HEK293 (cell line): ENCODE results near the gene C2CD4C.
"Not testable (repeated sequence)": the region's sequence is repeated elsewhere in the genome, so short reads cannot be mapped to it uniquely, and the experiment has no call there.

Experiments
- CTCF ChIA-PET: fragments of 350-600 bp; formaldehyde crosslinking; extraction: SDS; loops from one replicate; lab custom pipeline; 2021; ENCODE audit warnings: antibody characterized with exemption; lab: Yijun Ruan, JAX
- POLR2A ChIA-PET: fragments of 300-600 bp; formaldehyde crosslinking; extraction: SDS; loops from one replicate; lab custom pipeline; 2020; ENCODE audit warnings: antibody characterized with exemption, inconsistent platforms; lab: Yijun Ruan, JAX
- H3K27ac ChIP-seq: fragments of 200-500 bp; sonication (Bioruptor generic); 2 replicates; pipeline ENCODE4 v1.5.1; 2014; ENCODE audit warnings: low read depth, low read length, control low read depth, inconsistent platforms; ENCODE audit errors: extremely low read depth
- H3K36me3 ChIP-seq, 2 experiments: fragments of 200-500 bp in 1 of 2; sonication (Bioruptor generic) in 1 of 2; 1 replicate in 1 of 2; 2 replicates in 1 of 2; pipeline ENCODE4 v1.5.1; 2014 to 2017; ENCODE audit warnings: inconsistent platforms in 2 of 2, low read length in 2 of 2; ENCODE audit not compliant: control insufficient read depth in 2 of 2, insufficient read depth in 1 of 2
- H3K4me1 ChIP-seq: fragments of 200-500 bp; sonication (Bioruptor generic); 2 replicates; pipeline ENCODE4 v1.5.1; 2014; ENCODE audit warnings: mild to moderate bottlenecking, low read length, inconsistent platforms; ENCODE audit not compliant: control insufficient read depth, insufficient read depth
- H3K4me3 ChIP-seq: 2 replicates; pipeline ENCODE4 v1.5.1; 2011; ENCODE audit warnings: low read depth, mild to moderate bottlenecking, control low read depth, low read length, moderate library complexity
- H3K9me3 ChIP-seq: fragments of 200-500 bp; sonication (Bioruptor generic); 2 replicates; pipeline ENCODE4 v1.5.1; 2014; ENCODE audit warnings: low read depth, low read length, inconsistent platforms; ENCODE audit not compliant: control insufficient read depth, insufficient read depth
- EGR2 ChIP-seq: fragments of 450-650 bp; formaldehyde crosslinking; IDR thresholded peaks from 2 replicates; pipeline ENCODE4 v1.5.1; 2016; ENCODE audit warnings: low read depth, missing biosample characterization, missing genetic modification characterization
- SP7 ChIP-seq: fragments of 450-650 bp; formaldehyde crosslinking; IDR thresholded peaks from 2 replicates; pipeline ENCODE4 v1.5.1; 2016; ENCODE audit warnings: missing biosample characterization, missing genetic modification characterization
- YY2 ChIP-seq: fragments of 450-650 bp; formaldehyde crosslinking; IDR thresholded peaks from 2 replicates; pipeline ENCODE4 v1.5.1; 2016; ENCODE audit warnings: missing biosample characterization, missing genetic modification characterization
- ZFHX2 ChIP-seq: fragments of 450-650 bp; formaldehyde crosslinking; conservative IDR thresholded peaks from 2 replicates; pipeline ENCODE4 v1.5.1; 2016; ENCODE audit warnings: missing biosample characterization, missing genetic modification characterization
- ZNF473 ChIP-seq: fragments of 450-650 bp; formaldehyde crosslinking; IDR thresholded peaks from 2 replicates; pipeline ENCODE4 v1.5.1; 2017; ENCODE audit warnings: missing biosample characterization, missing genetic modification characterization
- ZNF518A ChIP-seq: fragments of 450-650 bp; formaldehyde crosslinking; conservative IDR thresholded peaks from 2 replicates; pipeline ENCODE4 v1.5.1; 2016; ENCODE audit warnings: low read depth, missing biosample characterization, missing genetic modification characterization

C2CD4C gene

GRCh38 chr19:383922-384798 lies 24.8 kb downstream of the C2CD4C start (continued):
- no peak for TF ChIP-seq ZNF518A (tag by site-specific recombination)
- TF ChIP-seq, all 188 proteins: peak for 0

- H3K9me3 ChIP-seq: no peaks in the 10 kb centered on the region
- CTCF ChIA-PET: interaction anchor here (1.1 to 2.4 kb wide), 2 partner anchors 124 to 128 kb away, joined by 3 to 9 read pairs; no protein-coding TSS in a partner anchor
Observed at GRCh38 chr19:383040-383439, 25.9 kb downstream of the C2CD4C start.

GRCh38 chr19:382578-382977 lies 26.4 kb downstream of the C2CD4C start:
- H3K4me1 ChIP-seq, H3K4me3 ChIP-seq, H3K9me3 ChIP-seq, H3K27ac ChIP-seq, H3K36me3 ChIP-seq: not testable (repeated sequence)
- CTCF ChIA-PET: interaction anchor here (1.1 to 2.4 kb wide), 2 partner anchors 124 to 128 kb away, joined by 3 to 9 read pairs; no protein-coding TSS in a partner anchor
- TF ChIP-seq SP7 (tag by site-specific recombination): peak; percentile 83
- POLR2A ChIA-PET: interaction anchor here (0.5 kb wide), 1 partner anchor 36 kb away, joined by 4 read pairs; no protein-coding TSS in a partner anchor

More at GRCh38 chr19:383040-383439, 25.9 kb downstream of the C2CD4C start:
- TF ChIP-seq ZNF473 (tag by site-specific recombination) (no peak), YY2 (no peak)
- Histone ChIP-seq H3K4me1 (no peaks in the 10 kb centered on the region; the same call in 1 of the 2 replicates), H3K4me3 (no peak overlapping the region), H3K27ac (no peak overlapping the region), H3K36me3 (no peaks in the 10 kb centered on the region)
- POLR2A ChIA-PET: no interaction called here

GRCh38 chr19:381901-382300 lies 27.0 kb downstream of the C2CD4C start:
- H3K27ac ChIP-seq, H3K4me1 ChIP-seq, H3K9me3 ChIP-seq, H3K36me3 ChIP-seq: not testable (repeated sequence)
- POLR2A ChIA-PET: interaction anchor here (0.5 kb wide), 1 partner anchor 36 kb away, joined by 4 read pairs; no protein-coding TSS in a partner anchor
- peak; percentile 40; the same call in 1 of the 2 replicates for TF ChIP-seq EGR2 (tag by site-specific recombination)
- TF ChIP-seq ZFHX2 (tag by site-specific recombination): peak; percentile 23; the same call in 1 of the 2 replicates
- TF ChIP-seq, all 188 proteins: peak for 2; not testable (repeated sequence) for 186
- CTCF ChIA-PET: interaction anchor here (1.1 kb wide), 1 partner anchor 129 kb away, joined by 3 read pairs; no protein-coding TSS in a partner anchor
- H3K4me3 ChIP-seq: not testable (repeated sequence)

- H3K4me1 ChIP-seq, CTCF ChIA-PET, H3K36me3 ChIP-seq, H3K27ac ChIP-seq, H3K9me3 ChIP-seq, H3K4me3 ChIP-seq: not testable (repeated sequence)
- POLR2A ChIA-PET: interaction anchor here (0.6 kb wide), 1 partner anchor 82 kb away, joined by 3 read pairs; no protein-coding TSS in a partner anchor
Observed at GRCh38 chr19:380618-381219, 28.2 kb downstream of the C2CD4C start.
